CD14-positive monocyte (primary cell): ENCODE measurements around the gene ANKRD40CL. TPM values are rescaled to one million over a fixed set of nuclear protein-coding genes. Genes with fewer than 3 reads are reported as not detected.

ENCODE experiments used
- DNase-seq, 3 donors: peaks; one replicate each; pipeline ENCODE4 v3.0.0-alpha.2; 2011 to 2022
- H2AFZ ChIP-seq: 2 replicates; pipeline ENCODE4 v1.6.0; 2012; ENCODE audit warnings: mild to moderate bottlenecking, low read depth, low read length, inconsistent platforms; ENCODE audit not compliant: insufficient read depth, poor library complexity, severe bottlenecking
- H3K27ac ChIP-seq, 2 donors: 1 replicate in 1 of 2; 2 replicates in 1 of 2; pipeline ENCODE4 v1.5.1; 2012 to 2013; ENCODE audit warnings: low read length in 2 of 2, control low read depth in 1 of 2, inconsistent platforms in 1 of 2, low read depth in 1 of 2, mild to moderate bottlenecking in 1 of 2
- H3K27me3 ChIP-seq, 2 donors: one replicate each; pipeline versions ENCODE4 v1.6.0 to v1.6.1; 2011 to 2013; ENCODE audit warnings: low read length in 2 of 2; ENCODE audit not compliant: control insufficient read depth in 2 of 2, insufficient read depth in 2 of 2
- H3K36me3 ChIP-seq, 2 donors: replicated peaks in 1 of 2; 1 replicate in 1 of 2; 2 replicates in 1 of 2; pipeline versions ENCODE4 v1.5.1 to v1.6.1; 2012 to 2013; ENCODE audit warnings: low read length in 2 of 2, control low read depth in 1 of 2, inconsistent platforms in 1 of 2, mild to moderate bottlenecking in 1 of 2; ENCODE audit not compliant: insufficient read depth in 2 of 2, control insufficient read depth in 1 of 2
- H3K4me1 ChIP-seq, 2 donors: 1 replicate in 1 of 2; 2 replicates in 1 of 2; pipeline versions ENCODE4 v1.5.1 to v1.6.1; 2012 to 2013; ENCODE audit warnings: low read length in 2 of 2, control low read depth in 1 of 2, inconsistent platforms in 1 of 2, mild to moderate bottlenecking in 1 of 2, moderate library complexity in 1 of 2; ENCODE audit not compliant: insufficient read depth in 2 of 2, control insufficient read depth in 1 of 2
- H3K4me2 ChIP-seq: replicated peaks from 2 replicates; pipeline ENCODE3; 2012; ENCODE audit warnings: low read length, moderate library complexity, mild to moderate bottlenecking; ENCODE audit not compliant: poor library complexity, severe bottlenecking; ENCODE audit errors: extremely low read depth
- H3K4me3 ChIP-seq, 3 experiments: fragments of 200-600 bp in 1 of 3; sonication (generic) in 1 of 3; replicated peaks in 1 of 3; 1 replicate in 2 of 3; 2 replicates in 1 of 3; pipeline ENCODE4 v1.5.1; 2011 to 2013; ENCODE audit warnings: low read length in 3 of 3, mild to moderate bottlenecking in 3 of 3, control low read depth in 2 of 3, low read depth in 2 of 3, inconsistent platforms in 1 of 3, moderate library complexity in 1 of 3
- H3K79me2 ChIP-seq: 2 replicates; pipeline ENCODE4 v1.6.0; 2012; ENCODE audit warnings: mild to moderate bottlenecking, control low read depth, inconsistent platforms, low read length, moderate library complexity; ENCODE audit not compliant: insufficient read depth
- H3K9ac ChIP-seq: 2 replicates; pipeline ENCODE4 v1.6.0; 2017; ENCODE audit warnings: low read length, mild to moderate bottlenecking; ENCODE audit not compliant: insufficient read depth, poor library complexity, severe bottlenecking
- H3K9me3 ChIP-seq, 2 donors: replicated peaks in 1 of 2; 1 replicate in 1 of 2; 2 replicates in 1 of 2; pipeline versions ENCODE4 v1.5.1 to v1.6.1; 2012 to 2013; ENCODE audit warnings: low read length in 2 of 2, control low read depth in 1 of 2; ENCODE audit not compliant: control insufficient read depth in 1 of 2, insufficient read depth in 1 of 2
- H4K20me1 ChIP-seq: 2 replicates; pipeline ENCODE4 v1.6.0; 2012; ENCODE audit warnings: mild to moderate bottlenecking, low read length, control low read depth, moderate library complexity; ENCODE audit not compliant: insufficient read depth
- H3K27ac Mint-ChIP-seq, 7 donors: one replicate each; pipeline ENCODE4 v1.8.0; 2020; ENCODE audit warnings: mild to moderate bottlenecking in 7 of 7, mixed read lengths in 7 of 7, moderate library complexity in 6 of 7, inconsistent platforms in 2 of 7
- H3K27me3 Mint-ChIP-seq, 3 donors: one replicate each; pipeline ENCODE4 v1.8.0; 2021 to 2022; ENCODE audit warnings: low read depth in 3 of 3, mild to moderate bottlenecking in 3 of 3, mixed read lengths in 3 of 3, moderate library complexity in 3 of 3, inconsistent platforms in 1 of 3
- H3K36me3 Mint-ChIP-seq, 2 donors: one replicate each; pipeline ENCODE4 v1.8.0; 2020; ENCODE audit warnings: mixed read lengths in 2 of 2, inconsistent platforms in 1 of 2, mild to moderate bottlenecking in 1 of 2
- H3K4me1 Mint-ChIP-seq: one replicate; pipeline ENCODE4 v1.8.0; 2020; ENCODE audit warnings: mild to moderate bottlenecking, mixed read lengths
- H3K4me3 Mint-ChIP-seq, 2 donors: one replicate each; pipeline ENCODE4 v1.8.0; 2020; ENCODE audit warnings: mild to moderate bottlenecking in 2 of 2, mixed read lengths in 2 of 2, moderate library complexity in 1 of 2
- H3K9me3 Mint-ChIP-seq, 7 donors: one replicate each; pipeline ENCODE4 v1.8.0; 2020 to 2022; ENCODE audit warnings: mixed read lengths in 7 of 7, mild to moderate bottlenecking in 6 of 7, moderate library complexity in 6 of 7, inconsistent platforms in 2 of 7
- WGBS: methylation state at CpG from one replicate; pipeline ENCODE4 v1.1.5; 2013; ENCODE audit warnings: missing lambda C conversion rate; ENCODE audit not compliant: insufficient coverage; 5-methylcytosine and 5-hydroxymethylcytosine counted together
- intact Hi-C, 2 donors: fragments of 100-400 bp; cut with micrococcal nuclease; formaldehyde crosslinking; loops; one replicate each; pipeline versions ENCODE4 v1.15.0 to v1.15.1; 2023
- polyA plus RNA-seq, 3 donors: library from polyadenylated mRNA; depleted of rRNA in 1 of 3; unstranded in 2 of 3; stranded (reverse) in 1 of 3; fragments of 300-500 nt in 2 of 3; fragments of >200 nt in 1 of 3; fragmentation: Illumina TruSeq in 2 of 3; gene quantifications; 1 replicate in 2 of 3; 2 replicates in 1 of 3; pipeline ENCODE4 v1.2.3, GENCODE V29; 2012 to 2021
- TF ChIP-seq, protein P1 (sequence below): fragments of 200-600 bp; IDR thresholded peaks from one replicate; pipeline ENCODE4 v1.8.0; 2022; ENCODE audit warnings: antibody characterized with exemption, mild to moderate bottlenecking

Gene ANKRD40CL
- polyA plus RNA-seq, 3 donors, result not detected

DNA sequence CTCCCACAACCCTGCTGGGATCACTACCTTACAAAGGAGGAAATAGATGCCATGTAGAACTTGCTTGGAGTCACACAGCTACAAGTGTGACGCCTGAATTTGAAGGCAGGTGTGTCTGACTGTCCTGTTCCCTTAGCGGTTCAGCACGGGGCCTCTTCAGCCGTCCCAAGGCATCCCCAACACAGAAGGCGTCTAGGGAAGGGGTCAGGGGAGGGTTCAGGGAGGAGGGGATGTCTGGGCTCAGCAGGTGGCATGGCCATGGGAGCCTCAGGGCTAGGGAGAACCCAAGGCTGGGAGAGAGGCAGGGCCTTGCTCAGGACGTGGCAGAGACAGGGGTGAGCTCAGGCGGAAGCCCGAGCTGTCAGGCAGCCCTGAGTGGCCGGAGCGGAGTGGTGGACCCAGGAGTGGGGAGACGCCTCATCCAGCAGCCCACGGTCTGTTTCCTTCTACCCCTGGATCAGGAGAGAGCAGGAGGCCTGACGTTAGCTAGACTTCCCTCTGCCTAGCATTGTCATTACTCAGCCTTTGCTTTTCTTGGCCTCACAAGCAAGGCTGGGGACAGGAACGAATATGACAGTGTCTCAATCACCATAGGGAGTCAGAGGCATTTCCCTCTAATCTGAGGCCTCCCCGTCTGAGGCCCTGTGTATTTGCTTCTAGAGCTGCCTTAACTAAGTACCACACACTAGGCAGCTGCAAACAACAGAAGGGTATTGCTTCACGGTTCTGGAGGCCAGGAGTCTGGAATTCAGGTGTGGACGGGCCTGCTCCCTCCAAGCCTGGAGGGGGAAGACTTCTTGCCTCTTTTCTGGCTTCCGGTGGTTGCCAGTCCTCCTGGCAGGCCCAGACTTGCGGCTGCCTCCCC, 31.3 kb upstream of the ANKRD40CL start:
- Mint-ChIP-seq H3K27me3 (peaks cover 2 to 7% (median 6%) of the 10 kb centered on the region in 3 donors), H3K4me1 (peaks cover 7% of the 10 kb centered on the region), H3K36me3 (no peaks in the 10 kb centered on the region), H3K4me3 (no peak overlapping the region), H3K9me3 (no peaks in the 10 kb centered on the region), H3K27ac (no peak overlapping the region)
- Histone ChIP-seq H3K4me2 (no peak overlapping the region), H3K36me3 (no peaks in the 10 kb centered on the region), H3K79me2 (no peaks in the 10 kb centered on the region), H3K4me1 (peaks cover 2 to 5% of the 10 kb centered on the region in 2 donors), H3K4me3 (no peak overlapping the region), H3K27ac (no peak overlapping the region), H4K20me1 (no peaks in the 10 kb centered on the region), H3K9me3 (no peaks in the 10 kb centered on the region), H2AFZ (no peak overlapping the region), H3K27me3 (no peaks in the 10 kb centered on the region), H3K9ac (no peak overlapping the region)
- intact Hi-C loops, result no loop called here
- TF ChIP-seq, protein P1, sequence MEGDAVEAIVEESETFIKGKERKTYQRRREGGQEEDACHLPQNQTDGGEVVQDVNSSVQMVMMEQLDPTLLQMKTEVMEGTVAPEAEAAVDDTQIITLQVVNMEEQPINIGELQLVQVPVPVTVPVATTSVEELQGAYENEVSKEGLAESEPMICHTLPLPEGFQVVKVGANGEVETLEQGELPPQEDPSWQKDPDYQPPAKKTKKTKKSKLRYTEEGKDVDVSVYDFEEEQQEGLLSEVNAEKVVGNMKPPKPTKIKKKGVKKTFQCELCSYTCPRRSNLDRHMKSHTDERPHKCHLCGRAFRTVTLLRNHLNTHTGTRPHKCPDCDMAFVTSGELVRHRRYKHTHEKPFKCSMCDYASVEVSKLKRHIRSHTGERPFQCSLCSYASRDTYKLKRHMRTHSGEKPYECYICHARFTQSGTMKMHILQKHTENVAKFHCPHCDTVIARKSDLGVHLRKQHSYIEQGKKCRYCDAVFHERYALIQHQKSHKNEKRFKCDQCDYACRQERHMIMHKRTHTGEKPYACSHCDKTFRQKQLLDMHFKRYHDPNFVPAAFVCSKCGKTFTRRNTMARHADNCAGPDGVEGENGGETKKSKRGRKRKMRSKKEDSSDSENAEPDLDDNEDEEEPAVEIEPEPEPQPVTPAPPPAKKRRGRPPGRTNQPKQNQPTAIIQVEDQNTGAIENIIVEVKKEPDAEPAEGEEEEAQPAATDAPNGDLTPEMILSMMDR, result no peak
- no peak for DNase-seq
- 88% methylated on average over 17 of the region's 19 CpGs for WGBS

- Histone ChIP-seq H3K9ac (no peak overlapping the region), H3K27me3 (no peaks in the 10 kb centered on the region), H4K20me1 (no peaks in the 10 kb centered on the region), H3K27ac (no peak overlapping the region), H2AFZ (no peak overlapping the region), H3K36me3 (no peaks in the 10 kb centered on the region), H3K9me3 (no peaks in the 10 kb centered on the region), H3K4me2 (no peak overlapping the region), H3K4me3 (no peak overlapping the region), H3K79me2 (no peaks in the 10 kb centered on the region), H3K4me1 (peaks cover 16 to 19% of the 10 kb centered on the region in 2 donors)
- intact Hi-C loops, result no loop called here
- Mint-ChIP-seq H3K27me3 (peaks cover 2 to 10% (median 10%) of the 10 kb centered on the region in 3 donors), H3K4me1 (peaks cover 21% of the 10 kb centered on the region), H3K27ac (peak overlapping the region in 1 of 7 donors; percentile 54), H3K4me3 (no peak overlapping the region), H3K9me3 (no peaks in the 10 kb centered on the region), H3K36me3 (no peaks in the 10 kb centered on the region)
- no peak for DNase-seq
- WGBS, result 61% methylated on average over 7 of the region's 11 CpGs
- TF ChIP-seq, protein P1, result no peak
Measured at GRCh38 chr17:50797135-50797810, 30.0 kb upstream of the ANKRD40CL start.
